Raji (cell line): Measurements from ENCODE around the gene POLR3A.

Experiments
- POLR2A ChIP-seq: IDR thresholded peaks from 2 replicates; pipeline ENCODE4 v1.6.1; 2011; ENCODE audit warnings: low read depth, low read length, control low read depth; ENCODE audit not compliant: insufficient read depth

The POLR3A gene

DNA sequence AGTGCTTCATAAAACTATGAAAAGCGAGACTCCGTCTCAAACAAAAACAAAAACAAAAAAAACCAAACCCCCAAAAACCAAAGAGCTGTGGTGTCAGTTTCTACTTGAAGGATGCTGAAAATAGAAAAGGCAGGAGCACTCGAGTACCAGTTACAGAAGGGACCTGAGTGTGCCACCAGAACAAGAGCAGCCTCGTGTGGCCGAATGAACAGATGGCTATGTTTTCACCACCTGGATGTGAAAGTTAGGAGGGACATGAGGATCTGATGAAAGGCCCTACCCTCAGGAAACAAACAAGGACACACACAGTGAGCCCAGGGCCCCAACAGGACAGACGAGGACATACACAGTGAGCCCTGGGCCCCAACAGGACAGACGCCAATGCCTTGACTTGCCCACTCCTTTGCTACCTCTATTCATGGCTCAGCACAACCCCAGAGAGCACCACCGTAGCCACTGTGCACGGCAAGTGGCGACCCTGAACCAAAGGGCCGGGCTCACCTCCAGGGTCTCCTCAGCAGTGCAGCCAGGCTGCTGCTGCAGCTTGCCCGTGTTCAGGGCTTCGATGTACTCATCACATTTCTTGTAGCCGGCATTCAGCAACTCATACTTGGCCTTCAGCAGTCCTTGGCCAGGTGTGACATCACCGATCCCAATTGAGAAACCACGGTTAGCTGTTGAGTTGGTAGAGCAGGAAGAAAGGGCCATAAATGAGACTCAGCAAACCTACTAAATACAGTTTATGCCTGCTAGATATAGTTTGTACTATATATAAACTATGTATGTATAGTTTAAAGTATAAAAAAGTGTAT is 24.9 kb downstream of the POLR3A start:
- TF ChIP-seq POLR2A, result no peak

DNA sequence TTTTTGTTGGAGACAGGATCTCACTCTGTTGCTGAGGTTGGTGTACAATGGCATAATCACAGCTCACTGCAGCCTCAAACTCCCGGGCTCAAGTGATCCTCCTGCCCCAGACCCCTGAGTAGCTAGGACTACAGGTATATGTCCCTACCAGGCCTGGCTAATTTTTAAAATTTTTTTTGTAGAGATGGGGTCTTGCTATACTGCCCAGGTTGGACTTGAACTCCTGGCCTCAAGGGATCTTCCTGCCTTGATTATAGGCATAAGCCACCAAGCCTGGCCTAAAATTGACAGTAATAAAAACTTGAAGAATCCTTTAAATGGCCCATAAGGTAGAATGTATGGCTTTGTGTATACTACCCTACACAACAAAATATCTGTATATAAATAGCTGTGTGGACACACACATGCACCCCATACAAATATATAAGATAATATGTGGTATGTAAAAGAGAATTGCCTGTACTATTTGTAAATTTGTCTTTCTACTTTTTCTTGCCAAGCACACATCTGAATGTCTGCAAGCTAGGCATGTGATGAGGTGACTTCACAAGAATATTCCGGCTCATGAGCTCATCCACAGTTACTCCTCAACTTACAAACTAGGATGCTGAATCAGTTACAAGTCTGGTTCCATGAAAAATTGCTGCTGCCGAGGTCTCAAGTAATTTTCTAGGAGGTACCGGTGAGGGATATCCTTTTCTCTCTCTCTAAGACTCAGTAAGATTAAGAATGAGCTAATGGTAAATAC is 26.6 kb downstream of the POLR3A start:
- no peak for TF ChIP-seq POLR2A

DNA sequence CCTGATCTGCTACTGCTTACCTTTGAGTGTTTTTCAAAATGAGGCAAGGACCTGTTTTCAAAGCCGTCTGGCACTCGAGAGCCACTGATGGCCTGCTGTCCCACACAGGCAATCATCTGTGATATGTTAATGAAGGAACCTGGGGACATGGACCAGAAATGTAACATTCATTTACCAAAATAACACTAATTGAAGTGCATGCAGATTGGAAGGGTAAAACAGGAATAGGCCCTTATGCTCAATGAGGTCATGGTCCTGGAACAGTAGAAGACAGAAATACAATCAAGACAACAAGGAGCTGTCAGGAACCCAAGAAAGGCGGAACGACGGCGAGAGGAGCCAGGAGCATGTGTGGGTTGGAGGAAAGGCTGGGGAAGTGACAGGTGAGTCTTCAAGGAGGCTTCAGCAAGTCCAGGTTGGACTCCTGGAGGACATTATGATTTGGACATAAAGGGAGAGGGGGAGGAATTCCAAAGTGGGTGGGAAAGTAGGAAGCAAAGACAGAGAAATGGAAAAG is 28.3 kb downstream of the POLR3A start:
- no peak for TF ChIP-seq POLR2A

- no peak for TF ChIP-seq POLR2A
Observed at GRCh38 chr10:78000206-78000605, 29.1 kb downstream of the POLR3A start.

DNA sequence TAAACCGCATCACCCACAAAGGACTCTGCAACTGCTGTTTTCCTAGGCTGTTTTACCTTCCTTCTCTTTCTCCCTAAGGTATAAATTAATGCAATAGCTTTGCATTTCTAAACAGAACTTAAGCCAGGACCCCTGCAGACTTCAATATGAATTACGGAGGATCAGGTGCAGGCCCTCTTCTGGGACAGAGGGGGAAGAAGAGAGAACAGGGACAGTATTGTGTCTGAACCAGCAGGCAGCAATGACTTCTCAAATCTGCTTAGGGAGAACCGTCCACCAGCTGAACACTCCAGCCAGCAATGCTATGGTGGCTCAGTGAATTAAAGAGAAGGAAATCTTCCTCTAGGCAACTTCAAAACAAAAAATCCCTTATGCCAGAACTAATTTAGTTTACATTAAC is 35.7 kb downstream of the POLR3A start:
- no peak for TF ChIP-seq POLR2A

DNA sequence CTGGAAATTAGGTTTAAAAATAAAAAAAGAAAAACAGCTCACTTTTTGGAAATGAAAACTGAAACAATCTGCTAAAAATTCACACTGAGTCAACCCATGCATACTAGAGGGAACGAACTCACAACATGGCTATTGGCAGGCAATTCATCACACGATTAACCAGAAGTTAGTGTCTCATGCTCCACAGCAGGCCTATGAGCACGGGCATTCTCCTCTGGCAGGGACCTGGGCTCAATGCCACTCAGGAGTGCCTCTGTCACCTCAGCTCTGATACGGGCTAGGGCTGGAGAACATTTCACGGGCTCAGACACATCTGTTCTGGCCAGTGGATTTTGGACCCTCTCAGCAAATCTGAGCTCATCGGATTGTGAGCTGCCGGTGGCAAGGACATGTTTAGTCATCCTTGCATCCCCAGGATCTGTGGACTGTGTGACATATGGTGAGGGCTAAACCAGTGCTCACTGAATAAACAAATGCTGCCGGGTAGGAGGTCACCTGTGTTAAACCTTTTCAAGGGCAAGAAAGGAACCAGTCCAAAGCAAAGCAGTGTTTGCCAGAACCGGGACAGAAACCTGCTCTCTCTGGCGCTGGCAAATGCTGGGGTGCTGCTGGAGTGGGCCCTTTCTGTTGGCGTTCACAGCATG is 40.1 kb downstream of the POLR3A start:
- no peak for TF ChIP-seq POLR2A

- TF ChIP-seq POLR2A, result no peak
Observed at GRCh38 chr10:77987671-77988255, 41.6 kb downstream of the POLR3A start.

DNA sequence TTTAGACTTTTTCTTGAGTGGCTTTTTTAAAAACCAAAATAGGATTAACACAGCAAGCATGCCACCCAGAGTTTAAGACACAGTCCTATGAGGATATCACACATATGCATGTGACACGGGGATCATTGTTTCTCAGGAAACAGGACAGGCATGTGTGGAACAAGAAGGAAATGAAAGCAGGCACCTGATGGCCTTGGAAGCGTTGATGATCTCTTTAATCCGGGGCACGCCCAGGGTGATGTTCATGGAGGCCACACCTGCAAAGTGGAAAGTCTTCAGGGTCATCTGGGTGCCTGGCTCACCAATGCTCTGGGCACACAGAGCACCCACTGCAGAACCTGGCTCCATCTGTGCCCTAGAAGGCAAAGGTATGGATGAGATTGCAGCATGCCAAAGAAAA is 44.3 kb downstream of the POLR3A start:
- no peak for TF ChIP-seq POLR2A

GRCh38 chr10:77983384-77984341 is 45.7 kb downstream of the POLR3A start:
- TF ChIP-seq POLR2A, result no peak

GRCh38 chr10:77981281-77981680 is 48.0 kb downstream of the POLR3A start:
- TF ChIP-seq POLR2A, result no peak

DNA sequence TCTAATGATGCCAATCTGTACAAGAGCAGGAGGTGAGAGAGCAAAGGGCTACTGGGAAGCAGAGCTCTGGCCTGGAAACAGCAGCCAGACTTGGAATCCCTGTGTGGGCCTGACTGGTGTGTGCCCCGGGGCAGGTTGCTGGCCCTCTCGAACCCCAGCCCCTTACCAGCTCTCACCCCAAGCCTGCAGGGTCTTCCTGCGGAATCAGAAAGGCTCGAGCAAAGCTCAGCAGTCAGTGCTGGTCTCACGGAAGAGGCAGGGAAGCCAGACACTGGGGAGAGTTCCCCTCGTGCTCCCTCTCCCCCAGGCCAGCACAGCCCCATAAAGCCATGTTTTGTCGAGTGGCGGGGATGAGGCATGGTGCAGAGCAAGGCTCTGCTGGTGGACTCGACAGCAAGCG is 50.1 kb downstream of the POLR3A start:
- no peak for TF ChIP-seq POLR2A

DNA sequence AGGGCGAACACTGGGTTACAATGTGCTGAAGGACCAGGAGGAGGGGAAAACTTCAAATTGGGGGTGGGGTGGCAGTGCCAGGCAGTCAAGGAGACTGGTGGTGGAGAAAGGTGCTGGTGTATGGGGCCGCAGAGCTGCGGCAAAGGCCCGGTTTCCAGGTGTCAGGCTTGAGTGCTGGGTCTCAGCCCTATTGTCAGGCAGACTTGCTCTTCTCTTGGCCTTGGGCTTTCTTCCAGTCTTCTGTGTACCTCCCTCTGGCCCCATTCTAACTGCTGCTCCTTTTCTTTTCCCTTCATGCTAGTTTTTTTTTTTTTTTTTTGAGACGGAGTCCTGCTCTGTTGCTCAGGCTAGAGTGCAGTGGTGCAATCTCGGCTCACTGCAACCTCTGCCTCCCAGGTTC is 51.0 kb downstream of the POLR3A start:
- TF ChIP-seq POLR2A, result no peak

- TF ChIP-seq POLR2A, result no peak
Observed at GRCh38 chr10:77977934-77978333, 51.4 kb downstream of the POLR3A start.

DNA sequence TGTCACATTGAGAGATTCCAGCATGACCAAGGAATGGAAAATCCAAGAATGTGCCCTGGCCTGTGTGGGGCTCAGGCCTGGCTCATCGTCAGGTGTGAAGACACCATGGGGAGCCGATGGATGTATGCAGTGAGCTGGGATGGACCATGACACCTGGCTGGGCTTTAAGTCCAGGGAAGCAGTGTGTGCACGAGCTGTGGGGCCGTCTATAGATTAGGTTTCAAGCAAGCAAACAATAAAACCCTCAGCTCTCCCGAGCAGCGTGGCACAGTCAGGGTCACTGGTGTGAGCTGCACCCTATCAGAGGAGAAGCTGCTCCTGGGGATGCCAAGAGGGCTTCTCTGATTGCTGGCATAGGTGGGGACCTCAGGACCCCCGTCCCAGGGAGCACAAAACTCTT is 52.3 kb downstream of the POLR3A start:
- TF ChIP-seq POLR2A, result no peak
